Activated gamma-delta T cell (primary cell): Measurements from ENCODE around the gene MECP2.
"Not testable (repeated sequence)": the region's sequence is repeated elsewhere in the genome, so short reads cannot be mapped to it uniquely, and the experiment has no call there.

Experiments
- DNase-seq: peaks from one replicate; lab custom pipeline; 2025; lab: John Stamatoyannopoulos, UW
- total RNA-seq, 2 donors: gene quantifications; one replicate each; lab custom pipeline; 2026; lab: John Stamatoyannopoulos, UW

MECP2 gene
- total RNA-seq = 153 to 154 reads per million in 2 donors

- peak; percentile 81 for DNase-seq
Measured at GRCh38 chrX:154097589-154098541, at the start of gene MECP2. Gene MECP2 (minus strand): TSS chrX:154097717.

- not testable (repeated sequence) for DNase-seq
Measured at GRCh38 chrX:154144010-154144409, 46.5 kb upstream of the MECP2 start, which contains the start of gene OPN1LW. Gene OPN1LW (plus strand): TSS chrX:154144243. CDS start chrX:154144284, 41 bp downstream.

GRCh38 chrX:154142950-154143745, 45.6 kb upstream of the MECP2 start:
- no peak for DNase-seq

- no peak for DNase-seq
Measured at GRCh38 chrX:154142386-154142785, 44.9 kb upstream of the MECP2 start.

GRCh38 chrX:154140742-154141141, 43.2 kb upstream of the MECP2 start:
- no peak for DNase-seq

- no peak for DNase-seq
Measured at GRCh38 chrX:154140206-154140605, 42.7 kb upstream of the MECP2 start.

GRCh38 chrX:154138857-154139256, 41.3 kb upstream of the MECP2 start:
- DNase-seq = no peak

GRCh38 chrX:154136627-154137161, 39.2 kb upstream of the MECP2 start:
- DNase-seq = peak; percentile 57

GRCh38 chrX:154135458-154136229, 38.1 kb upstream of the MECP2 start:
- DNase-seq = no peak

- DNase-seq = no peak
Measured at GRCh38 chrX:154132366-154132765, 34.8 kb upstream of the MECP2 start.

GRCh38 chrX:154131955-154132354, 34.4 kb upstream of the MECP2 start:
- DNase-seq = no peak

- no peak for DNase-seq
Measured at GRCh38 chrX:154126101-154126500, 28.6 kb upstream of the MECP2 start.

GRCh38 chrX:154125391-154126040, 28.0 kb upstream of the MECP2 start:
- no peak for DNase-seq

- DNase-seq = peak; percentile 28
Measured at GRCh38 chrX:154123241-154124219, 26.0 kb upstream of the MECP2 start.

- no peak for DNase-seq
Measured at GRCh38 chrX:154121961-154122360, 24.4 kb upstream of the MECP2 start.

GRCh38 chrX:154121207-154121606, 23.7 kb upstream of the MECP2 start:
- DNase-seq = no peak

- DNase-seq = no peak
Measured at GRCh38 chrX:154120567-154120966, 23.1 kb upstream of the MECP2 start.

- DNase-seq = no peak
Measured at GRCh38 chrX:154117566-154117965, 20.0 kb upstream of the MECP2 start.

GRCh38 chrX:154116426-154117211, 19.1 kb upstream of the MECP2 start:
- no peak for DNase-seq
